ENCODE measurements around the gene RNF11. TPM values are rescaled to one million over a fixed set of nuclear protein-coding genes. Genes with fewer than 3 reads are reported as not detected.

The RNF11 gene
- total RNA-seq, 4 donors from 2014 or later: 73.4 to 92.6 (median 78.2) TPM

DNA sequence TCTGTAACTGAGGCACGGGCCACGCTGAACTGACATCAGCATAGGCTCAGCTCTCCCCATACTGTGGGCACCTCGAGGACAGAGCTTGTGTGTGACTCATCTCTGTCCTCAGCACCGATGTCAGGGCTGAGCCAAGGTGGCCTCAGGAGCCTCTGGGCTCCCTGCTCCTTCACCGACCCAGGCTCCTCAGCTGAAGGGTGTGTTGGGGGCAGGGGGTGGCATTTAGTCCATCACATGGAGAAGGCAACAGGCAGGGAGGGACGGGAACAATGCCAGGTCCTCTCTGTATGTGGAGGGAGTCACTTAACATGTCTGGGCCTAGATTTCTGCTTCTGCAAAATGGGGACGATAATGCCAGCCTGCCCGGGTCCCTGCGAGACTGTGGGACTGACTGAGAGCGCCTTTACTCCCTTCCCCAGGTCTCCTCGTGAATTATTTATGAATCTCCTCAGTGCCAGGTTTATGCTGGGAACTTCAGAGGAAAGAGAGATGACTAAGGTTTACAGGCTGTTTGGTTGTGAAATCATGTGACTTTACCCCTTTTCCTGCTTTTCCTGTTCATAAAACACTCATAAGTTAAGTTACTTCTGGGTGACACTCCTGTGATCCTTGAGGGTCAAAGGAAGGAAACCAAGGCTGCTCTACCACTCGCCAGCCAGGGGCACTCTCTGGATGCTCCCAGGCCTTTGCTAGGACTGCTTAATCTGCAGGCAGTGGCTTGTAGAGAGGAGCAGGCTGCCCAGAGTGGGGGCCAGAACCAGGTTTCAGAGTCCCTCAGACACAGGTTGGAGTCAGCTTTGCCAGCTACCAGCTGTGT lies 78.1 kb downstream of the RNF11 start:
- TF ChIP-seq, protein P1, sequence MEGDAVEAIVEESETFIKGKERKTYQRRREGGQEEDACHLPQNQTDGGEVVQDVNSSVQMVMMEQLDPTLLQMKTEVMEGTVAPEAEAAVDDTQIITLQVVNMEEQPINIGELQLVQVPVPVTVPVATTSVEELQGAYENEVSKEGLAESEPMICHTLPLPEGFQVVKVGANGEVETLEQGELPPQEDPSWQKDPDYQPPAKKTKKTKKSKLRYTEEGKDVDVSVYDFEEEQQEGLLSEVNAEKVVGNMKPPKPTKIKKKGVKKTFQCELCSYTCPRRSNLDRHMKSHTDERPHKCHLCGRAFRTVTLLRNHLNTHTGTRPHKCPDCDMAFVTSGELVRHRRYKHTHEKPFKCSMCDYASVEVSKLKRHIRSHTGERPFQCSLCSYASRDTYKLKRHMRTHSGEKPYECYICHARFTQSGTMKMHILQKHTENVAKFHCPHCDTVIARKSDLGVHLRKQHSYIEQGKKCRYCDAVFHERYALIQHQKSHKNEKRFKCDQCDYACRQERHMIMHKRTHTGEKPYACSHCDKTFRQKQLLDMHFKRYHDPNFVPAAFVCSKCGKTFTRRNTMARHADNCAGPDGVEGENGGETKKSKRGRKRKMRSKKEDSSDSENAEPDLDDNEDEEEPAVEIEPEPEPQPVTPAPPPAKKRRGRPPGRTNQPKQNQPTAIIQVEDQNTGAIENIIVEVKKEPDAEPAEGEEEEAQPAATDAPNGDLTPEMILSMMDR (IDR thresholded peaks at IDR 0.05): no peak
- ATAC-seq (ENCODE audit: low FRiP score) (peak; percentile 79), DNase-seq (ENCODE audit: low spot score) (no peak)

DNA sequence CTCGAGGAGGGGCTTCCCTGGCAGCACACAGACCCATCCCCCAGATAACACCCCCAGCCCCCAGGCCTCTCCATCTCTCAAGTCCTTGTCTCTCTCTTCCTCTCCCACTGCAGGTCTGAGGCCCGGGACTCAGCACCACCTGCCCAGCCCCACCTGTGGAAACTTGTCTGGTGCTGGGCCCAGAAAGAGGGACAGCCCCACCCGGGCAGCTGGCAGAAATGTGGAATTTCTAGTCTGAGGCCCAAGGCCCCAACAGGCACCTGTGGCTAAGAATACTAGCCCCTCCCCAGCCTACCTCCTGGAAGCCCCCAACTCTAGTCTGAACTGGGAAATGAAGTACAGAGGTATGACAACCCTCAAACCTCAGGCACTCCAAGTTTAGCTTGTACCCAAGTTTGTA lies 78.9 kb downstream of the RNF11 start:
- no peak for ATAC-seq (ENCODE audit: low FRiP score)
- DNase-seq (ENCODE audit: low spot score): no peak
- TF ChIP-seq, protein P1 (IDR thresholded peaks at IDR 0.05): no peak

DNA sequence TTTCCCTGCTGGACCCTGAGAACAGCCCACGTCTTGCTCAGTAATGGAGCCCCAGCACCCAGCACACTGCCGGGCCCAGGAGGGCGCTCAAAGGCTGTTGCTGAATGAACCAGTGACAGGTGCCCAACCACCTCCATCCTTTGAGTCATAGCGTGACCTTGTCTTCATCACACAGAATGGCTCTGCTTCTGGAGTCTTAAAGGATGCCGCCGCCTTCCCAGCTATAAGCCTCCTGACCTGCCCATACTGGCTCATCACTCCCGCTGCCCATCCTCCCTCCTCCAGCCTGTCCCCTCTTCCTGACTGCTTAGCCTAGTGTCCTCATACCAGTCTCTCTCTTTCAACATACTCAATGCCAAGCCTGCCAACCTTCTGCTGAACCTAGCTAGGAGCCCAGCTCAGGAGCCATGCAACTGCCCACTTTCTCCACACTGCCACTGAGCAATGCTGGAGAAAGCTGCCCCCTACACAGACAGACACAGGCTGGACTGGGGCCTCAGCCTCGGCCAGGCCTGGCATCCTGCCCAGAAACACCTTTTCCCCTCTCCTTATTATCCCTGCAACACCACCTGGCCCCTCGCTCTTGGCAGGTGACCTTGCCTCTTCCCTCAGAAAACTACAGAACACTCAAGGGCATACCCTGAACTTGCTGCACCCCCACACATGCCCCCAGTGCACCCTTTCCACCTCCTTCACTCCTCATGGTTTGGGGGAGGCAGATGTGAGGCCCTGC lies 80.2 kb downstream of the RNF11 start:
- no peak for ATAC-seq (ENCODE audit: low FRiP score)
- TF ChIP-seq, protein P1 (IDR thresholded peaks at IDR 0.05): no peak
- no peak for DNase-seq (ENCODE audit: low spot score)

DNA sequence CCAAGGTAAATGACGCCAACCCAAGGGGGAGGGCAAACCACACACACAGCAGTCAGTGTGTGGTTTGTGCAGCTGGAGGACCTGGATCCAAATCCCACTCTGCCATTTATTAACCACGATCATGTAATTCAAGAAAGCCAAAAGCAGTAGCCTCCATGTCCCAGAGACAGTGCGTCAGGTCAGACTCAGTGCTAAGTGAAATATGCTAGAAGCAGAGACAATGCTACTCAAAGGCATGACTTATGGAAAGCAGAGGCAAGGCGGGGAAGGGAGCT lies 80.7 kb downstream of the RNF11 start:
- TF ChIP-seq, protein P1 (IDR thresholded peaks at IDR 0.05): no peak
- ATAC-seq (ENCODE audit: low FRiP score) (no peak), DNase-seq (ENCODE audit: low spot score) (no peak)

DNA sequence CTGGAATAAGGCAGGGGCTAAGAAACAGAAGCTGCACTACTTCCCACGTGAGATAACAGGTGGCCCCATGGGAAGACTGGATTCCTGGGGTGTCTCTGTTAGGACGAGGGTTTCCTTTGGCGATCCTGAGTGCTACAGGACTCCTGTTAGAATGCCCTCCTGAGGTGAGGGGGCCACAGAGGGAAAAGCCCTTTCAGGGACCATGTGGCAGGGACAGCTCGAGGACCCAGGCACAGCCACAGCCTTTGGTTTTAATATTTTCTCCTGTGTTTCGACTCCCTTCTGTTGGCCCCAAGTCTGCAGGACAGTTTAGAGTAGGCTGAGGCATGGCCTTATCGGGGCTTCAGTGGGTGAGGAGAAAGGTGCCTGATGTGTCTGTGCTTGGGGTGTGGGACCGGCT lies 81.7 kb downstream of the RNF11 start:
- no peak for DNase-seq (ENCODE audit: low spot score)
- no peak for ATAC-seq (ENCODE audit: low FRiP score)
- TF ChIP-seq, protein P1 (IDR thresholded peaks at IDR 0.05): no peak

DNA sequence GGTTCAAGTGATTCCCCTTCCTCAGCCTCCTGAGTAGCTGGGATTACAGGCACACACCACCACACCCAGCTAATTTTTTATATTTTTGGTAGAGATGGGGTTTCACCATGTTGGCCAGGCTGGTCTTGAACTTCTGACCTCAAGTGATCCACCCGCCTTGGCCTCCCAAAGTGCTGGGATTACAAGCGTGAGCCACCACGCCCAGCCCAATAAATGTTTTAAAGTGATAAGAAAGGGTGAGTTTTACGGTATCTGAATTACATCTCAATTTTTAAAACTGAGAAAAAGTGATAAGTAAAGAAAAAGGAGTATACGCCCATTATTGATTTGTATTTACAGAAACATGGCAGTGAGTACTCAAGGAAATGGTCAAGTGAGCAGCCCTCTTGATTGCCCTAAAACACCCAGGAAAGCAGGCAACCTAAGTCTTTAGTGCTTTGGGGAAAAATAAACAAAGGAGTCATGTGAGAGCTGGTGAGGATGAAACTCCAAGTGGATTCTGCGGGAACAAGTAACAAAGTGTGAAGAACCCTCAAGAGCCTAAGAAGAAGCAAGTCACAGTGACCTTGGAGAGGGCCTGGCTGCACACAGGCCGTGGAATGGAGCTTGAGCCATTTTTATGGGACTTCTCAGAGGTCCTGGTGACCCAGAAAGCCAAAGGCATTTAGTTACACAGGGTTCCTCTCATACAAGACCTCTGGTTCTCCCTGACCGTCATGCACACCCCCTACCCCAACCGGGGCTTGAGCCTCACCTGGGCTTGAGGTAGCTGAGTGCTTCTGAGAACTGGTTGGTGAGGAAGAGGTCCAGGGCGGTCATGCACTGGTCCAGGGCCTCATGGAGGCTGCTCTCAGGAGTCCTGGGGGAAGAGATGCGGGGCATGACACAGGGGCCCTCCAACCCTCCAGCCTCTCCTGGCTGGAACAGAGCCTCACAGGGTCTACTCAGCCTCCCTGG lies 85.2 kb downstream of the RNF11 start:
- DNase-seq (ENCODE audit: low spot score) (no peak), ATAC-seq (ENCODE audit: low FRiP score) (no peak)
- TF ChIP-seq, protein P1 (IDR thresholded peaks at IDR 0.05): no peak
